ENCODE results near the gene CPSF4L.

CPSF4L gene

DNA sequence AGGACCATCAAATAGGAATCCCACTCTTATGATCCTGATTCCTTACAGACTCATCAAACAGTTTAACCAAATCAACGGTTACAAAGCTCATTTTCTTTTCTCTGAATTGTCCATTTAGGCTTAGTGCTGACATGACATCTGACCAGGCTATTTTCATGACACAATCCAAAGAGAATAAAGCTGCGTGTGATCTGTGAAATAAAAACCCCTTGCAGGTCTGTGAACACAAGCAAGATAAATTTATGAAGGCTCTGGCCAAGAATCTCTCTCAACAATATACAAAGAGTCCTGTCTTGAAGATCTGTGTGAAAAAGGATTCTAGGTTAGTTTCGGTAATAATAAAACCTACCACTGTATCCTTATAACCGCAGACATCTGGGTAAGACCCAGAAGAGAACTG is 46.8 kb downstream of the CPSF4L start:
- H3K4me1 Mint-ChIP-seq (ENCODE audit: low read depth): peaks cover 49% of the 10 kb centered on the region
- H3K4me3 Mint-ChIP-seq: no peak overlapping the region
- no peak for DNase-seq
- no peaks in the 10 kb centered on the region for H3K9me3 Mint-ChIP-seq
- H3K27ac Mint-ChIP-seq: peak overlapping the region; percentile 9
- H3K36me3 Mint-ChIP-seq (ENCODE audit: low read depth): peaks cover 60% of the 10 kb centered on the region
- no peaks in the 10 kb centered on the region for H3K27me3 Mint-ChIP-seq

DNA sequence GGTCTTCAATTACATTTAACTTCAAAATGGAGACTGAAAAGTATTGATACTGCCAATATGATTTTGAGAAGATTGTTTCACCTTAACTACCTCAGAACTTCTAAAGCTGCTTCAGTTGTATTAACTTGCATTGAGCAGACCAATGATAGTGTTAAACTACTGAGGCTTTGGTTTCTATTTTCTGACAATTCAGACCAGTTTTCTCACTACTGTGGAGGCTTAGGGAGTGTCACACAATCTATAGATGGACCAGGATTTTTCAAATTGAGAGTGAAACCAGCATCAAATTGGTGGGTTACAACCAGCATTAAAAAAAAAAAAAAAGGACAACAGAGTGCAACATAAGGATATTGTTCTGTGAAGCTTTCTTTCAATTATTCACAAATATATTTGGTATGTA is 47.7 kb downstream of the CPSF4L start:
- peaks cover 53% of the 10 kb centered on the region for H3K4me1 Mint-ChIP-seq (ENCODE audit: low read depth)
- peaks cover 65% of the 10 kb centered on the region for H3K36me3 Mint-ChIP-seq (ENCODE audit: low read depth)
- H3K27ac Mint-ChIP-seq: peak overlapping the region; percentile 22

DNA sequence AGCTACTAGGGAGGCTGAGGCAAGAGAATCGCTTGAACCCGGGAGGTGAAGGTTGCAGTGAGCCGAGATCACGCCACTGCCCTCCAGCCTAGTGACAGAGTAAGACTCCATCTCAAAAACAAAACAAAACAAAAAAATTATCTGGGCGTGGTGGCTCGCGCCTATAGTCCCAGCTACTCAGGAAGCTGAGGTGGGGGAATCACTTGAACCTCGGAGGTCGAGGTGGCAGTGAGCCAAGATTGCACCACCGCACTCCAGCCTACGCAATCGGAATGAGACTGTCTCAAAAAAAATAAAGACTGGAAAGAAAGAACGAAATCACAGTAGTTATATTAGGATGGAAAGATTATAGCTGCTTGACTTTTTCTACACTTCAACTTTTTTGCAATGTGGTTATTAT is 49.9 kb downstream of the CPSF4L start:
- Mint-ChIP-seq H3K36me3 (ENCODE audit: low read depth) (peaks cover 70% of the 10 kb centered on the region), H3K9me3 (no peaks in the 10 kb centered on the region), H3K4me3 (peak overlapping the region; percentile 57), H3K4me1 (ENCODE audit: low read depth) (peaks cover 56% of the 10 kb centered on the region), H3K27ac (peak overlapping the region; percentile 88), H3K27me3 (no peaks in the 10 kb centered on the region)
- DNase-seq: peak; percentile 66

More for the DNA sequence above, 47.7 kb downstream of the CPSF4L start:
- Mint-ChIP-seq H3K9me3 (no peaks in the 10 kb centered on the region), H3K27me3 (no peaks in the 10 kb centered on the region), H3K4me3 (no peak overlapping the region)
- no peak for DNase-seq

DNA sequence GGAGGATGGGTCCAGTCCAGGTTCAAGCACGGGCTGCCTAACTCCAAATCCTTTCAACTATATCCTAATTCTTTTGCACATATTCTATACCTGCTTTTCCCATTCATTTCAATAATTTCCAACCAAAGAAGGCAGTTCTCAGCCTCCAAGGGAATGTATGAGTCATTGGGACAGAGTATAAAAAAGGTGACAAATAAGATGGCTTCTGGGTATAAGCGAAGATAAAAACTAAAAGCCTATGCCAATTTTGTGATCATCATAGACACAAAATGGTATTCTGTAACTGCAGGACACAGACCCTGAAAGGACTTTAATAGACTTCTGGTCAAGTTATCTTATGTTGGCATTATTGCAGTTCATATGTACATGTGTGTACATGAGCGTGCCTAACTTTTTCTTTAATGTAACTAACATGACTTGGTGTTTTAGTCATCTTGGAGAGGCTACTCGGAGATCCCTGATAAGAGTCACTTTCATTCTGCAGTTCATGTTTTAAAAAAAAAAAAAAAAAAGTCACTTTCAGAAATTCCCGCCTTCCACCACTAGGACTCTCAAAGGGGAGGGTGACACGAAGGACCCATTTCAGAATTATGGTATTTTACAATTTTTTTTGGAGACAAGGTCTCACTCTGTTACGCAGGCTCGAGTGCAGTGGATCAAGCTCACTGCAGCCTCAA is 51.5 kb downstream of the CPSF4L start:
- no peak overlapping the region for H3K4me3 Mint-ChIP-seq
- H3K27ac Mint-ChIP-seq: peak overlapping the region; percentile 87
- H3K36me3 Mint-ChIP-seq (ENCODE audit: low read depth): peaks cover 70% of the 10 kb centered on the region
- H3K9me3 Mint-ChIP-seq: no peaks in the 10 kb centered on the region
- no peaks in the 10 kb centered on the region for H3K27me3 Mint-ChIP-seq
- H3K4me1 Mint-ChIP-seq (ENCODE audit: low read depth): peaks cover 41% of the 10 kb centered on the region
- no peak for DNase-seq

DNA sequence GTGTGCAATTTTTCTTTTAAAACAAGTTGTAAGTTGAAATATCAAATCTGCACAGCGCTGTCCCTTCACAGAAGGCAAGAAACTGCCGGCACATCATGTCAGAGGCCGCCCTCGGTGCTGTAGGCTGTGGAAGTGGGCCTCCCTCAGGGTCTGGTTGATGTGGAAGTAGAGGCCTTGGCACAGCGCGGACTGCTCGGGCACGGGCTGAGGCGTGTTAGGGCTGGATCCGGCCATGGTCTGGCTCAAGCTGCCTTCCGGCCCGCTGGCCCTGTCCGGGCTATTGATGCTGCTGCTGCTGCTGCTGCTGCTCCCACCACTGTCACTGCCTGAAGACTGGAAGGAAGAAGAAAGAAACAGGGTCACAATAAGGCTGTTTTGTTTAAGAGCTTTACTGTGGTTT is 52.2 kb downstream of the CPSF4L start:
- Mint-ChIP-seq H3K27ac (peak overlapping the region; percentile 87), H3K27me3 (no peaks in the 10 kb centered on the region), H3K4me1 (ENCODE audit: low read depth) (peaks cover 39% of the 10 kb centered on the region), H3K9me3 (no peaks in the 10 kb centered on the region), H3K36me3 (ENCODE audit: low read depth) (peaks cover 72% of the 10 kb centered on the region), H3K4me3 (no peak overlapping the region)
- no peak for DNase-seq

DNA sequence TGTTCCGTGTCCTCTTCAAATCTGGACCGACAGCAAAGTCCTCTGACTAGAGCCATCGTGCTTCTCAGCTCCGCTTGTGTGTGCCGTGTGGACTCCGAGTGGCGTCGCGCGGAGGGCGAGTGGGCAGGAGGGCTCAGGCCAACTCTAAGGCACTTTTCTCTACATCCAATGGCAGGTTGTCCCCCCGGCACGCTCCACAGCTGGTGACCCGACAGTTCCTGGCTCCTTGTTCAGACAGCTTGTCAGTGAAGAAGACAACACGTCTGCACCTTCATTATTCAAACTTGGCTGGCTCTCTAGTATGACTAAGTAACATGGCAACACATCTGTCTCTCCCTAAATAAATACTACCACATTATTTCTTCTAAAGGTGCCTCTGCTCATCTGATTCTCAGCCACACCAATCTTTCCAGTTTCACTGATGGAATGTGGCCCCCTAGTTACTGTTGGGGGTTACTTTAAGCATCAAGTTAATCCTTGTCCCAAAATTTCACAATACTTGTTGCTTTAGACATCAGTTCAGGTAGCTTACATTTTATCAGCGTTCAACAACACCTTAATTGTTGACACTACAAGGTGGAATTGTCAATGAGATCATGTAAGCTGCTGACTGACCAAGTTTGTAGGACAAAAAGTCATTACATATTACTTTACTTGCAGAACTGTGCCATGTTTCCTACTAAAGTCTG is 53.4 kb downstream of the CPSF4L start:
- Mint-ChIP-seq H3K27ac (peak overlapping the region; percentile 47), H3K4me3 (no peak overlapping the region), H3K9me3 (no peaks in the 10 kb centered on the region), H3K27me3 (no peaks in the 10 kb centered on the region), H3K36me3 (ENCODE audit: low read depth) (peaks cover 77% of the 10 kb centered on the region), H3K4me1 (ENCODE audit: low read depth) (peaks cover 46% of the 10 kb centered on the region)
- no peak for DNase-seq

DNA sequence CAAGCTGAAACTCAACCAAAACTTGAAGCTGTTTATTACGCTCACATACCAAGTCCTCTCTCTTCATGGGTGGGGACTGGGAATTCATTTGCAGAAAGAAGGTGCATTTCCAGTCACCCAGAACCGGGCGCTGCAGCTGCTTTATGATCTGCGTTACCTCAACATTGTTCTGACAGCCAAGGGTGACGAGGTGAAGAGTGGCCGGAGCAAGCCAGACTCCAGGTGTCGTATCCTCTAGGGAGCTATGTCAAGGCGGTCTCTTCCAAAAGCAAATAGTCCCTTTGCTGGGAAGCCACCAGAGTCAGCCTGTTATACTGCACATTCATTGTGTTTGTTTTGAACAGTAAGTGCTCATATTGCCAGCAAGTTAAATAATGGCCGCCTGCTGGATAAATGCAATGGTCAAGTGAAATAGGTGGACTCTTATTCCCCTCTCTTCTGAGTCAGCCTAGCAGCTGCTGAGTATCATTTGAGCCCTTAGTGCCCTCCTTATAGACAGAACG is 56.2 kb downstream of the CPSF4L start:
- Mint-ChIP-seq H3K4me1 (ENCODE audit: low read depth) (peaks cover 42% of the 10 kb centered on the region), H3K36me3 (ENCODE audit: low read depth) (peaks cover 98% of the 10 kb centered on the region), H3K27me3 (no peaks in the 10 kb centered on the region), H3K9me3 (no peaks in the 10 kb centered on the region), H3K27ac (peak overlapping the region; percentile 50), H3K4me3 (no peak overlapping the region)
- DNase-seq: no peak

DNA sequence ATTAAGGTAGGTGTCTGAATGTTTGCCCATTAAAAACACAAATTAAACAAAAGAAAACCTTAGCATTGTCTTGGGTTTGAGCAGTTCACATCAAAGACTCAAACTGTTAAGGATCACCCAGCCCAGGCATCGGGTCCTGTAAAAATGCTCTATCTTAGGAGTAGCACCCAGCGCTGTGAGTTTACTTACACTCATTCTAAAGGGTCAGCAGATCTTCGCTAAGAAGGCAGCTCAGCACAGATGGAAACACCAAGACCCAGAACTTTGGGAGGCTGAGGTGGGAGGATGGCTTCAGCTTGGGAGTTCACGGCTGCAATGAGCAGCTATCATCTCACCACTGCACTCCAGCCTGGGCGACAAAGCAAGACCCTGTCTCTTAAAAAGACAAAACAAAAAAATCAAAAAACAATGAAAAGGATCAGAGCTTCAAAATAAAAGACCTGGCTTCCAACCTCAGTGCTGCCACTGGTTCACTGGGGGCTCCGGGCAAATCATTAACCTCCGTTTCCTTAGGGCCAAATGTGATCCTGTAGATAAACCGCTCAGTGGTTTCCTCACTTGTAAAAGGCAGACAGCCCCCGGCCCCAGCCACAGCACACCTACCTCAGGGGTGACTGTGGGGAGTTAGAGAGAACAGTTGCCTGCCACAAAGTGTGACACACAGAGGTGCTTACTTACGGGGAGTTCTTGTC is 57.7 kb downstream of the CPSF4L start:
- DNase-seq: no peak
- no peak overlapping the region for H3K4me3 Mint-ChIP-seq

DNA sequence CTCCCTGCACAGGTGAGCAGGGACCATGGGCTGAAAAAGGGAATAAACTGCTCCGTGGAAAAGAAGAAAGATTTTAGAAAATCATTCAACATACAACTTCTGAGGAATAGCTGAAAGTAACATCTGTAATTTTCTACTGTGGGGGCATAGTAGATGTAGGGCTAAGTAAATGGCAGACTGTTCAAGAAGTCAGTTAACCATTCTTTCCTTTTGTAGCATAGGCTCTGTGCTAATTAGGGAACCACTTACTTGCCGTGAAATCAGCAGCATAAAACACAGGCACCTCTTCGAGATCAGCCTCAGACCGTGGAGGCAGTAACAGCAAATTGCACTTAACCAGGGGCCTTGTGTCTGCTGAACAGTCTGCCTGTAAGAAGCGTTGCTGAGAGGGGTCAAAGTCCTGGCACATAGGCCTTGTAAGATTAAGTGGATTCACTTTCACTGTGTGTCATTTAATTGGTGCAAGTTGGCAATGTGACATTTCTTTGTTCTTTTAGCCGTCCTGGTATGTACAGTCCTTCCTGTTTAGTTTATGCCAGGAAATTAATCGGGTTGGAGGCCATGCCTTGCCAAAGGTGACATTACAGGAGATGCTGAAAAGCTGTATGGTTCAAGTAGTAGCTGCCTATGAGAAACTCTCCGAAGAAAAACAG is 58.4 kb downstream of the CPSF4L start:
- Mint-ChIP-seq H3K27me3 (no peaks in the 10 kb centered on the region), H3K4me1 (ENCODE audit: low read depth) (peaks cover 31% of the 10 kb centered on the region), H3K36me3 (ENCODE audit: low read depth) (peaks cover 98% of the 10 kb centered on the region), H3K27ac (peak overlapping the region; percentile 86), H3K4me3 (no peak overlapping the region), H3K9me3 (no peaks in the 10 kb centered on the region)
- DNase-seq: no peak

More for the DNA sequence above, 57.7 kb downstream of the CPSF4L start:
- Mint-ChIP-seq H3K27ac (peak overlapping the region; percentile 86), H3K9me3 (no peaks in the 10 kb centered on the region), H3K4me1 (ENCODE audit: low read depth) (peaks cover 31% of the 10 kb centered on the region), H3K36me3 (ENCODE audit: low read depth) (peaks cover 98% of the 10 kb centered on the region), H3K27me3 (no peaks in the 10 kb centered on the region)

DNA sequence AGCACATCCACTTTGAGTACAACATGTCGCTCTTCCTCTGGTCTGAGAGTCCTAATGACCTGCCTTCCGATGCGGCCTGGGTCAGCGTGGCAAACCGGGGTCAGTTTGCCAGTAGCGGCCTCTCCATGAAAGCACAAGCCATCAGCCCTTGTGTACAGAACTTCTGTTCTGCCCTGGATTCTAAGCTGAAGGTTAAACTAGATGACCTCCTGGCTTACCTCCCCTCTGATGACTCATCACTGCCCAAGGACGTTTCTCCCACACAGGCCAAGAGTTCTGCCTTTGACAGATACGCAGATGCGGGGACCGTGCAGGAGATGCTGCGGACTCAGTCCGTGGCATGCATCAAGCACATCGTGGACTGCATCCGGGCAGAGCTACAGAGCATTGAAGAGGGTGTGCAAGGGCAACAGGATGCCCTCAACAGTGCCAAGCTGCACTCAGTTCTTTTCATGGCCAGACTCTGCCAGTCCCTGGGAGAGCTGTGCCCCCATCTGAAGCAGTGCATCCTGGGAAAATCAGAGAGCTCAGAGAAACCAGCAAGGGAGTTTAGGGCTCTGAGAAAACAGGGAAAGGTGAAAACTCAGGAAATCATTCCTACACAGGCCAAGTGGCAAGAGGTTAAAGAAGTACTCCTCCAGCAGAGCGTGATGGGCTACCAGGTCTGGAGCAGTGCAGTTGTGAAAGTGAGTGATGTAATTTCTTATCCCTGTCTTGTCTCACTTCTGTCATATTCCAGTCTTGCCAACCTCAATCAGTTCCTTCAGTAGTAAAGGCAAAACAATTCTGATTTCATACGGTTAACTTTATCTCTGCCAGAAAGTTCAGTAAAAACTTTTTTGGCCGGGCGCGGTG is 60.2 kb downstream of the CPSF4L start:
- Mint-ChIP-seq H3K36me3 (ENCODE audit: low read depth) (peaks cover 100% of the 10 kb centered on the region), H3K27ac (peak overlapping the region; percentile 71), H3K4me3 (no peak overlapping the region), H3K9me3 (no peaks in the 10 kb centered on the region), H3K27me3 (no peaks in the 10 kb centered on the region), H3K4me1 (ENCODE audit: low read depth) (peaks cover 27% of the 10 kb centered on the region)
- DNase-seq: no peak

DNA sequence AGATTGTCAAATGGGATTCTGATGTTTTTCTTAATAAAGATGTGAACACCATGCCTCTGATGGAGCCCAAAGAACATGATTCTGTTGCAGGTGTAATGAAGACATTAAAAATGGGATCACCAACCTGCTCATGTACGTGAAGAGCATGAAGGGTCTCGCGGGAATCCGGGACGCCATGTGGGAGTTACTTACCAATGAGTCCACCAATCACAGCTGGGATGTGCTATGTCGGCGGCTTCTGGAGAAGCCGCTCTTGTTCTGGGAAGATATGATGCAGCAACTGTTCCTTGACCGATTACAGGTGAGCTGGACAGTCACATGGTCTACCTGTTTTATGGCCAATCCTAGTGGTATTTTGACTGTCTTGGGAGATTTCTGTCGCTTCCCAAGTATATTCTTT is 61.2 kb downstream of the CPSF4L start:
- Mint-ChIP-seq H3K4me3 (no peak overlapping the region), H3K4me1 (ENCODE audit: low read depth) (peaks cover 32% of the 10 kb centered on the region), H3K36me3 (ENCODE audit: low read depth) (peaks cover 98% of the 10 kb centered on the region), H3K27ac (no peak overlapping the region), H3K9me3 (no peaks in the 10 kb centered on the region), H3K27me3 (no peaks in the 10 kb centered on the region)
- DNase-seq: no peak

DNA sequence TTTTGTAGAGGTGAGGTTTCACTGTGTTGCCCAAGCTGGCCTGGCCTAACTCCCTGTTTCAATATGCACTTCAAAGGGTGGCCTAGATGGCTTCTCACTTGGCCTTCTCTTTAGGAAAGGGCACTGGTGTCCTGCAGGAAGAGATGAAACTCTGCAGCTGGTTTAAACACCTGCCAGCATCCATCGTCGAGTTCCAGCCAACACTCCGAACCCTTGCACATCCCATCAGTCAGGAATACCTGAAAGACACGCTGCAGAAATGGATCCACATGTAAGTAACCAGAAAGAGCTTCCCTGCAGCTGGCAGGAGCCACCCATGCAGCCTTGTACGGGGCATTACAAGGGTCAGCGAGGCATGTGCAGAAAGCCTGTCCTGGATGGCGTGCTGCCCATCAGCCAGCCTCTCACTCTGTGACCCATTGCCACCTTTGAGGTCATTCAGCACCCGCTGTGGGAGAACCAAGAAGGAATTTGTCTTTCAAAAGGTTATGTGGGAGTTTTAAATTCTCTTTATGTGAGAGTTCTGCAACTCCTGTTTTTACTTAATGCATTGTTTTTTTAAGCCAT is 61.8 kb downstream of the CPSF4L start:
- Mint-ChIP-seq H3K36me3 (ENCODE audit: low read depth) (peaks cover 97% of the 10 kb centered on the region), H3K9me3 (no peaks in the 10 kb centered on the region), H3K4me3 (no peak overlapping the region), H3K27me3 (no peaks in the 10 kb centered on the region), H3K4me1 (ENCODE audit: low read depth) (peaks cover 34% of the 10 kb centered on the region), H3K27ac (peak overlapping the region; percentile 18)
- DNase-seq: no peak

DNA sequence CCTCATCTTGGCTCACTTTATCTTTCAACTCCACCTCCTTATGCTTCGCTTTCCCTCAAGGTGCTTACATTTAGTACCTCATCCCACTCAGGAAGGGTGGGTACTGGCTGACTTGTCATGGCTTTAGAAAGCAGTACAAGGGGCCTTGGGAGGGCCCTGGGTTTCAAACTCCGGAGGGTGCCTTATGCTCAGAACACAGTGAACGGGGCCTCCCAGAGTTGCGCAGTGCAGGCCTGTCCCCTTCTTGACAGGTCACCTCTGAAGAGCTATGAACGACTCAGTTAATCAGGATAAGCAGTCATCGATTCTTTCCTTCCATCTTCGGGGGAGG is 62.8 kb downstream of the CPSF4L start:
- DNase-seq: no peak
- H3K36me3 Mint-ChIP-seq (ENCODE audit: low read depth): peaks cover 91% of the 10 kb centered on the region
- H3K9me3 Mint-ChIP-seq: no peaks in the 10 kb centered on the region
- peaks cover 33% of the 10 kb centered on the region for H3K4me1 Mint-ChIP-seq (ENCODE audit: low read depth)
- no peak overlapping the region for H3K27ac Mint-ChIP-seq
- no peaks in the 10 kb centered on the region for H3K27me3 Mint-ChIP-seq
- H3K4me3 Mint-ChIP-seq: no peak overlapping the region
